SK-N-MC (cell line): ENCODE measurements around the gene ADPRH.

Experiments used
- EZH2 ChIP-seq: fragments of 200-600 bp; sonication (generic); IDR thresholded peaks from one replicate; pipeline ENCODE4 v1.6.1; 2017; ENCODE audit warnings: antibody characterized with exemption
- POLR2AphosphoS5 ChIP-seq: IDR thresholded peaks from 2 replicates; pipeline ENCODE4 v1.6.1; 2012; ENCODE audit warnings: mild to moderate bottlenecking, low read depth, low read length, borderline replicate concordance

GRCh38 chr3:119619094-119619493, 39.8 kb downstream of the ADPRH start:
- TF ChIP-seq POLR2AphosphoS5 = no peak
- TF ChIP-seq EZH2 = no peak
